Thoracic aorta (tissue), 2 donors: ENCODE results near the gene DHODH. TPM values are rescaled to one million over a fixed set of nuclear protein-coding genes. Genes with fewer than 3 reads are reported as not detected.

Experiments used
- ATAC-seq: fragments of 150-250 bp; one replicate; pipeline ENCODE4 v1.8.0; 2017; ENCODE audit warnings: low read depth; ENCODE audit not compliant: insufficient number of reproducible peaks, low FRiP score
- DNase-seq: peaks from one replicate; pipeline ENCODE4 v3.0.0-alpha.2; 2020; ENCODE audit warnings: low spot score
- H3K27ac ChIP-seq, 2 donors: fragments of 200-600 bp; sonication (generic); 1 replicate in 1 of 2; 2 replicates in 1 of 2; pipeline ENCODE4 v1.5.1; 2016; ENCODE audit warnings: mild to moderate bottlenecking in 2 of 2, moderate library complexity in 2 of 2
- H3K27me3 ChIP-seq: fragments of 200-600 bp; sonication (generic); replicated peaks from 2 replicates; pipeline ENCODE4 v1.6.0; 2016; ENCODE audit warnings: mild to moderate bottlenecking; ENCODE audit not compliant: insufficient read depth
- H3K36me3 ChIP-seq: fragments of 200-600 bp; sonication (generic); one replicate; pipeline ENCODE4 v1.5.1; 2016
- H3K4me1 ChIP-seq, 2 donors: fragments of 200-600 bp; sonication (generic); 1 replicate in 1 of 2; 2 replicates in 1 of 2; pipeline versions ENCODE4 v1.5.1 to v1.6.0; 2016; ENCODE audit warnings: low read depth in 2 of 2, mild to moderate bottlenecking in 1 of 2; ENCODE audit not compliant: control insufficient read depth in 1 of 2
- H3K4me3 ChIP-seq: fragments of 200-600 bp; sonication (generic); 2 replicates; pipeline ENCODE4 v1.5.1; 2016; ENCODE audit warnings: mild to moderate bottlenecking
- H3K9me3 ChIP-seq: fragments of 200-600 bp; sonication (generic); 2 replicates; pipeline ENCODE4 v1.5.1; 2016
- CTCF ChIP-seq: fragments of 200-600 bp; sonication (generic); IDR thresholded peaks from one replicate; pipeline ENCODE4 v1.5.1; 2019; ENCODE audit warnings: antibody characterized with exemption
- total RNA-seq, 2 donors: library from RNA; depleted of rRNA; stranded (reverse); fragments of >200 nt; gene quantifications; one replicate each; pipeline versions ENCODE4 v1.1.0 to v1.2.3, GENCODE V29; 2016

The DHODH gene
- total RNA-seq, 2 donors from 2014 or later, result 4.7 to 11.1 TPM

GRCh38 chr16:72013389-72013788, 4.8 kb downstream of the DHODH start:
- H3K36me3 ChIP-seq, result no peaks in the 10 kb centered on the region
- TF ChIP-seq CTCF, result no peak
- H3K4me1 ChIP-seq, result no peaks in the 10 kb centered on the region
- H3K27me3 ChIP-seq, result no peaks in the 10 kb centered on the region
- no peaks in the 10 kb centered on the region for H3K9me3 ChIP-seq
- ATAC-seq, result no peak
- H3K4me3 ChIP-seq, result no peak overlapping the region
- H3K27ac ChIP-seq, result no peak overlapping the region
- DNase-seq, result no peak

- no peak overlapping the region for H3K4me3 ChIP-seq
- no peak for TF ChIP-seq CTCF
- no peaks in the 10 kb centered on the region for H3K9me3 ChIP-seq
- peaks cover 3% of the 10 kb centered on the region for H3K36me3 ChIP-seq
- no peak overlapping the region for H3K27ac ChIP-seq
- ATAC-seq (no peak), DNase-seq (no peak)
- no peaks in the 10 kb centered on the region for H3K27me3 ChIP-seq
- H3K4me1 ChIP-seq, result no peaks in the 10 kb centered on the region
Observed at GRCh38 chr16:72013888-72014581, 5.5 kb downstream of the DHODH start.

GRCh38 chr16:72014675-72015074, 6.1 kb downstream of the DHODH start:
- TF ChIP-seq CTCF, result no peak
- H3K27me3 ChIP-seq, result no peaks in the 10 kb centered on the region
- no peak overlapping the region for H3K27ac ChIP-seq
- ATAC-seq (no peak), DNase-seq (no peak)
- no peaks in the 10 kb centered on the region for H3K9me3 ChIP-seq
- no peak overlapping the region for H3K4me3 ChIP-seq
- no peaks in the 10 kb centered on the region for H3K4me1 ChIP-seq
- H3K36me3 ChIP-seq, result peaks cover 7% of the 10 kb centered on the region

- H3K36me3 ChIP-seq, result peaks cover 7% of the 10 kb centered on the region
- ATAC-seq (no peak), DNase-seq (no peak)
- no peaks in the 10 kb centered on the region for H3K9me3 ChIP-seq
- H3K27me3 ChIP-seq, result no peaks in the 10 kb centered on the region
- no peak overlapping the region for H3K4me3 ChIP-seq
- H3K27ac ChIP-seq, result no peak overlapping the region
- TF ChIP-seq CTCF, result no peak
- no peaks in the 10 kb centered on the region for H3K4me1 ChIP-seq
Observed at GRCh38 chr16:72015124-72015523, 6.6 kb downstream of the DHODH start.

GRCh38 chr16:72018470-72018869, 9.9 kb downstream of the DHODH start:
- Histone ChIP-seq H3K27me3 (no peaks in the 10 kb centered on the region), H3K9me3 (no peaks in the 10 kb centered on the region), H3K27ac (no peak overlapping the region), H3K36me3 (peaks cover 19% of the 10 kb centered on the region), H3K4me3 (no peak overlapping the region), H3K4me1 (no peaks in the 10 kb centered on the region)
- ATAC-seq (no peak), DNase-seq (no peak)
- TF ChIP-seq CTCF, result no peak
